ENCODE results near the gene VDR.

The VDR gene

DNA sequence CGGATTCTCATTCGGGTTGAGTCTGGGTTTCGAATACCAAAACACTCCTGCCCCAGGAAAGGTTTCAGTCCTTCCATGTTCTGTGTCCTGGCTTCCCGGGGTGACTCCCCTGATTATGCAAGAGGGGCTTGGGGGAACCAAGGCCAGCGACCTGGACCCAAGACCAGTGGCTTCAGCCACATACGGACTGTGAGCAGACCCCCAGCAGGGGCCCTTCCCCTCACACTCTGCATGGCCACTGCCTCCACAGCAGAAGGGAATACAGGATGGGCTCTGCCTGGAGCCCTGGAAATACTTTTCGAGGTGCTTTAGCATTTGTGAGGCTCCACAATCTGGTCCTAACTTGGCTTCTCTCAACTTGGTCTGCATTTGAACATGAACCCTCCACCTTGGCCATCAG lies 104.2 kb downstream of the VDR start:
- no peaks in the 10 kb centered on the region for H3K9me3 ChIP-seq (ENCODE audit: insufficient read depth, low read depth, low read length)
- TF ChIP-seq, protein P1, sequence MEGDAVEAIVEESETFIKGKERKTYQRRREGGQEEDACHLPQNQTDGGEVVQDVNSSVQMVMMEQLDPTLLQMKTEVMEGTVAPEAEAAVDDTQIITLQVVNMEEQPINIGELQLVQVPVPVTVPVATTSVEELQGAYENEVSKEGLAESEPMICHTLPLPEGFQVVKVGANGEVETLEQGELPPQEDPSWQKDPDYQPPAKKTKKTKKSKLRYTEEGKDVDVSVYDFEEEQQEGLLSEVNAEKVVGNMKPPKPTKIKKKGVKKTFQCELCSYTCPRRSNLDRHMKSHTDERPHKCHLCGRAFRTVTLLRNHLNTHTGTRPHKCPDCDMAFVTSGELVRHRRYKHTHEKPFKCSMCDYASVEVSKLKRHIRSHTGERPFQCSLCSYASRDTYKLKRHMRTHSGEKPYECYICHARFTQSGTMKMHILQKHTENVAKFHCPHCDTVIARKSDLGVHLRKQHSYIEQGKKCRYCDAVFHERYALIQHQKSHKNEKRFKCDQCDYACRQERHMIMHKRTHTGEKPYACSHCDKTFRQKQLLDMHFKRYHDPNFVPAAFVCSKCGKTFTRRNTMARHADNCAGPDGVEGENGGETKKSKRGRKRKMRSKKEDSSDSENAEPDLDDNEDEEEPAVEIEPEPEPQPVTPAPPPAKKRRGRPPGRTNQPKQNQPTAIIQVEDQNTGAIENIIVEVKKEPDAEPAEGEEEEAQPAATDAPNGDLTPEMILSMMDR (conservative IDR thresholded peaks at IDR 0.05; ENCODE audit: low read length): no peak
- TF ChIP-seq EZH2phosphoT487 (IDR thresholded peaks at IDR 0.05; ENCODE audit: borderline replicate concordance): no peak
- no peak overlapping the region for H3K9ac ChIP-seq (ENCODE audit: low read depth, low read length, poor library complexity, severe bottlenecking)
- H3K4me3 ChIP-seq (ENCODE audit: low read length, poor library complexity, severe bottlenecking): no peak overlapping the region
- peaks cover 20% of the 10 kb centered on the region for H3K4me1 ChIP-seq (ENCODE audit: insufficient read depth, low read length, poor library complexity, severe bottlenecking)
- H2AFZ ChIP-seq (ENCODE audit: low read length): no peak overlapping the region
- H3K9me2 ChIP-seq (replicated peaks; ENCODE audit: low read depth, low read length): no peaks in the 10 kb centered on the region
- no peaks in the 10 kb centered on the region for H3F3A ChIP-seq (ENCODE audit: low read depth)
- peaks cover 66% of the 10 kb centered on the region; the same call in 1 of the 2 replicates for H3K36me3 ChIP-seq (ENCODE audit: insufficient read depth, low read length)
- no peaks in the 10 kb centered on the region for H3K27me3 ChIP-seq (ENCODE audit: insufficient read depth, low read length, poor library complexity, severe bottlenecking)
- peaks cover 46% of the 10 kb centered on the region for H4K20me1 ChIP-seq (ENCODE audit: insufficient read depth, low read length, poor library complexity, severe bottlenecking)
- no peak overlapping the region for H3K4me2 ChIP-seq (ENCODE audit: low read depth, low read length, poor library complexity, severe bottlenecking)
- peaks cover 68% of the 10 kb centered on the region for H3K79me2 ChIP-seq (ENCODE audit: insufficient read depth, low read length)

GRCh38 chr12:47799357-47799955 lies 105.3 kb downstream of the VDR start:
- H3F3A ChIP-seq (ENCODE audit: low read depth): no peaks in the 10 kb centered on the region
- no peak overlapping the region for H3K9ac ChIP-seq (ENCODE audit: low read depth, low read length, poor library complexity, severe bottlenecking)
- peaks cover 44% of the 10 kb centered on the region for H4K20me1 ChIP-seq (ENCODE audit: insufficient read depth, low read length, poor library complexity, severe bottlenecking)
- H3K9me2 ChIP-seq (replicated peaks; ENCODE audit: low read depth, low read length): no peaks in the 10 kb centered on the region
- no peak overlapping the region for H3K4me2 ChIP-seq (ENCODE audit: low read depth, low read length, poor library complexity, severe bottlenecking)
- no peaks in the 10 kb centered on the region for H3K9me3 ChIP-seq (ENCODE audit: insufficient read depth, low read depth, low read length)
- peaks cover 20% of the 10 kb centered on the region for H3K4me1 ChIP-seq (ENCODE audit: insufficient read depth, low read length, poor library complexity, severe bottlenecking)
- TF ChIP-seq, protein P1 (conservative IDR thresholded peaks at IDR 0.05; ENCODE audit: low read length): no peak
- no peak for TF ChIP-seq EZH2phosphoT487 (IDR thresholded peaks at IDR 0.05; ENCODE audit: borderline replicate concordance)
- H3K36me3 ChIP-seq (ENCODE audit: insufficient read depth, low read length): peaks cover 66% of the 10 kb centered on the region; the same call in 1 of the 2 replicates
- no peak overlapping the region for H2AFZ ChIP-seq (ENCODE audit: low read length)
- H3K4me3 ChIP-seq (ENCODE audit: low read length, poor library complexity, severe bottlenecking): no peak overlapping the region
- no peaks in the 10 kb centered on the region for H3K27me3 ChIP-seq (ENCODE audit: insufficient read depth, low read length, poor library complexity, severe bottlenecking)
- peaks cover 57% of the 10 kb centered on the region for H3K79me2 ChIP-seq (ENCODE audit: insufficient read depth, low read length)

GRCh38 chr12:47798382-47798948 lies 106.3 kb downstream of the VDR start:
- Histone ChIP-seq H3K9me2 (replicated peaks; ENCODE audit: low read depth, low read length) (no peaks in the 10 kb centered on the region), H3K79me2 (ENCODE audit: insufficient read depth, low read length) (peaks cover 47% of the 10 kb centered on the region), H3K27me3 (ENCODE audit: insufficient read depth, low read length, poor library complexity, severe bottlenecking) (no peaks in the 10 kb centered on the region), H2AFZ (ENCODE audit: low read length) (no peak overlapping the region), H3F3A (ENCODE audit: low read depth) (no peaks in the 10 kb centered on the region), H3K4me2 (ENCODE audit: low read depth, low read length, poor library complexity, severe bottlenecking) (no peak overlapping the region), H3K9ac (ENCODE audit: low read depth, low read length, poor library complexity, severe bottlenecking) (no peak overlapping the region), H3K9me3 (ENCODE audit: insufficient read depth, low read depth, low read length) (no peaks in the 10 kb centered on the region), H3K4me3 (ENCODE audit: low read length, poor library complexity, severe bottlenecking) (no peak overlapping the region), H4K20me1 (ENCODE audit: insufficient read depth, low read length, poor library complexity, severe bottlenecking) (peaks cover 36% of the 10 kb centered on the region), H3K36me3 (ENCODE audit: insufficient read depth, low read length) (peaks cover 66% of the 10 kb centered on the region; the same call in 1 of the 2 replicates), H3K4me1 (ENCODE audit: insufficient read depth, low read length, poor library complexity, severe bottlenecking) (peaks cover 17% of the 10 kb centered on the region)
- no peak for TF ChIP-seq EZH2phosphoT487 (IDR thresholded peaks at IDR 0.05; ENCODE audit: borderline replicate concordance)
- TF ChIP-seq, protein P1 (conservative IDR thresholded peaks at IDR 0.05; ENCODE audit: low read length): no peak

Data from Loucy (cell line).